Transverse colon (tissue), 4 donors: ENCODE measurements around the gene SPATA31A6.
"Not testable (repeated sequence)": the region's sequence is repeated elsewhere in the genome, so short reads cannot be mapped to it uniquely, and the experiment has no call there.

Source experiments
- CTCF ChIP-seq, 5 experiments: fragments of 200-600 bp in 3 of 5; fragments of 450-650 bp in 2 of 5; sonication (generic) in 3 of 5; IDR thresholded peaks; 1 replicate in 2 of 5; 2 replicates in 3 of 5; pipeline ENCODE4 v1.5.1; 2016 to 2017; ENCODE audit warnings: antibody characterized with exemption in 5 of 5, inconsistent platforms in 3 of 5, mild to moderate bottlenecking in 2 of 5, moderate library complexity in 1 of 5
- EP300 ChIP-seq: sonication (generic); formaldehyde crosslinking; IDR thresholded peaks from one replicate; pipeline ENCODE4 v1.6.1; 2017; ENCODE audit warnings: antibody characterized with exemption, low read depth
- POLR2A ChIP-seq: fragments of 450-650 bp; IDR thresholded peaks from one replicate; pipeline ENCODE4 v1.6.1; 2016; ENCODE audit warnings: antibody characterized with exemption, mild to moderate bottlenecking, moderate library complexity
- POLR2AphosphoS5 ChIP-seq, 3 donors: sonication (generic); formaldehyde crosslinking; IDR thresholded peaks; one replicate each; pipeline ENCODE4 v1.6.1; 2016; ENCODE audit warnings: antibody characterized with exemption in 3 of 3

GRCh38 chr9:42183359-42183758 is at the start of gene SPATA31A6:
- not testable (repeated sequence) for TF ChIP-seq CTCF (IDR thresholded peaks at IDR 0.05); POLR2A; POLR2AphosphoS5 (IDR thresholded peaks at IDR 0.05); EP300
